Stimulated activated memory B cell treated with anti-CD40 and anti-IgM and Interleukin-4, amounts not matched to agents 10 μg/mL and 1 μg/mL and 100 μg/mL, for 72 hours (primary cell): Measurements from ENCODE around the gene COG5.

Experiments
- ATAC-seq: fragments of 150-1000 bp; cut with Tn5 transposase; 2 replicates; pipeline ENCODE4 v1.10.0; 2021
- H3K27ac Mint-ChIP-seq: one replicate; pipeline ENCODE4 v1.8.0; 2022; ENCODE audit warnings: mild to moderate bottlenecking, mixed read lengths
- H3K27me3 Mint-ChIP-seq: one replicate; pipeline ENCODE4 v1.8.0; 2022; ENCODE audit warnings: mixed read lengths
- H3K36me3 Mint-ChIP-seq: one replicate; pipeline ENCODE4 v1.8.0; 2022; ENCODE audit warnings: mixed read lengths
- H3K4me1 Mint-ChIP-seq: one replicate; pipeline ENCODE4 v1.8.0; 2022; ENCODE audit warnings: mixed read lengths
- H3K4me3 Mint-ChIP-seq: one replicate; pipeline ENCODE4 v1.8.0; 2022; ENCODE audit warnings: mild to moderate bottlenecking, moderate library complexity, mixed read lengths
- H3K9me3 Mint-ChIP-seq: one replicate; pipeline ENCODE4 v1.8.0; 2022; ENCODE audit warnings: mixed read lengths

COG5 gene

GRCh38 chr7:107427462-107427861 lies 136.3 kb downstream of the COG5 start:
- Mint-ChIP-seq H3K4me3 (no peak overlapping the region), H3K27me3 (no peaks in the 10 kb centered on the region), H3K36me3 (peaks cover 39% of the 10 kb centered on the region), H3K9me3 (peaks cover 2% of the 10 kb centered on the region), H3K27ac (no peak overlapping the region), H3K4me1 (peaks cover 12% of the 10 kb centered on the region)
- ATAC-seq = no peak

GRCh38 chr7:107414198-107414597 lies 149.5 kb downstream of the COG5 start:
- H3K9me3 Mint-ChIP-seq = no peaks in the 10 kb centered on the region
- H3K27me3 Mint-ChIP-seq = no peaks in the 10 kb centered on the region
- H3K4me3 Mint-ChIP-seq = no peak overlapping the region
- H3K4me1 Mint-ChIP-seq = peaks cover 7% of the 10 kb centered on the region
- H3K36me3 Mint-ChIP-seq = peaks cover 18% of the 10 kb centered on the region
- no peak overlapping the region for H3K27ac Mint-ChIP-seq
- ATAC-seq = no peak

- H3K9me3 Mint-ChIP-seq = no peaks in the 10 kb centered on the region
- H3K4me3 Mint-ChIP-seq = no peak overlapping the region
- ATAC-seq = no peak
- H3K27me3 Mint-ChIP-seq = no peaks in the 10 kb centered on the region
- no peak overlapping the region for H3K27ac Mint-ChIP-seq
- peaks cover 46% of the 10 kb centered on the region for H3K36me3 Mint-ChIP-seq
- peaks cover 21% of the 10 kb centered on the region for H3K4me1 Mint-ChIP-seq
These were observed 155.4 kb downstream of the COG5 start for GRCh38 chr7:107408349-107408748.

- Mint-ChIP-seq H3K36me3 (peaks cover 56% of the 10 kb centered on the region), H3K4me3 (no peak overlapping the region), H3K27ac (no peak overlapping the region), H3K9me3 (no peaks in the 10 kb centered on the region), H3K27me3 (no peaks in the 10 kb centered on the region), H3K4me1 (peaks cover 21% of the 10 kb centered on the region)
- ATAC-seq = no peak
These were observed 158.2 kb downstream of the COG5 start for GRCh38 chr7:107405559-107405958.

- ATAC-seq = no peak
- peaks cover 21% of the 10 kb centered on the region for H3K4me1 Mint-ChIP-seq
- no peaks in the 10 kb centered on the region for H3K9me3 Mint-ChIP-seq
- no peak overlapping the region for H3K27ac Mint-ChIP-seq
- no peaks in the 10 kb centered on the region for H3K27me3 Mint-ChIP-seq
- no peak overlapping the region for H3K4me3 Mint-ChIP-seq
- peaks cover 53% of the 10 kb centered on the region for H3K36me3 Mint-ChIP-seq
These were observed 158.8 kb downstream of the COG5 start for GRCh38 chr7:107404740-107405537.

- peaks cover 30% of the 10 kb centered on the region for H3K36me3 Mint-ChIP-seq
- H3K27ac Mint-ChIP-seq = no peak overlapping the region
- H3K4me3 Mint-ChIP-seq = no peak overlapping the region
- no peaks in the 10 kb centered on the region for H3K4me1 Mint-ChIP-seq
- ATAC-seq = no peak
- H3K9me3 Mint-ChIP-seq = no peaks in the 10 kb centered on the region
- H3K27me3 Mint-ChIP-seq = no peaks in the 10 kb centered on the region
These were observed 165.6 kb downstream of the COG5 start for GRCh38 chr7:107398161-107398560.

- no peak overlapping the region for H3K4me3 Mint-ChIP-seq
- no peaks in the 10 kb centered on the region for H3K4me1 Mint-ChIP-seq
- H3K36me3 Mint-ChIP-seq = peaks cover 23% of the 10 kb centered on the region
- ATAC-seq = no peak
- no peak overlapping the region for H3K27ac Mint-ChIP-seq
- H3K27me3 Mint-ChIP-seq = no peaks in the 10 kb centered on the region
- H3K9me3 Mint-ChIP-seq = no peaks in the 10 kb centered on the region
These were observed 166.7 kb downstream of the COG5 start for GRCh38 chr7:107396990-107397389.

GRCh38 chr7:107396081-107396480 lies 167.6 kb downstream of the COG5 start:
- no peak overlapping the region for H3K4me3 Mint-ChIP-seq
- H3K9me3 Mint-ChIP-seq = no peaks in the 10 kb centered on the region
- peaks cover 24% of the 10 kb centered on the region for H3K36me3 Mint-ChIP-seq
- ATAC-seq = no peak
- H3K27me3 Mint-ChIP-seq = no peaks in the 10 kb centered on the region
- no peaks in the 10 kb centered on the region for H3K4me1 Mint-ChIP-seq
- no peak overlapping the region for H3K27ac Mint-ChIP-seq

- no peaks in the 10 kb centered on the region for H3K4me1 Mint-ChIP-seq
- H3K9me3 Mint-ChIP-seq = no peaks in the 10 kb centered on the region
- H3K27ac Mint-ChIP-seq = no peak overlapping the region
- H3K36me3 Mint-ChIP-seq = peaks cover 21% of the 10 kb centered on the region
- H3K27me3 Mint-ChIP-seq = no peaks in the 10 kb centered on the region
- H3K4me3 Mint-ChIP-seq = no peak overlapping the region
- no peak for ATAC-seq
These were observed 168.9 kb downstream of the COG5 start for GRCh38 chr7:107394831-107395230.

- Mint-ChIP-seq H3K4me3 (no peak overlapping the region), H3K4me1 (no peaks in the 10 kb centered on the region), H3K27me3 (no peaks in the 10 kb centered on the region), H3K9me3 (no peaks in the 10 kb centered on the region), H3K36me3 (peaks cover 16% of the 10 kb centered on the region), H3K27ac (no peak overlapping the region)
- ATAC-seq = no peak
These were observed 169.4 kb downstream of the COG5 start for GRCh38 chr7:107394276-107394675.

GRCh38 chr7:107392830-107393229 lies 170.9 kb downstream of the COG5 start:
- Mint-ChIP-seq H3K4me3 (no peak overlapping the region), H3K27ac (no peak overlapping the region), H3K36me3 (peaks cover 14% of the 10 kb centered on the region), H3K9me3 (no peaks in the 10 kb centered on the region), H3K4me1 (peaks cover 4% of the 10 kb centered on the region), H3K27me3 (no peaks in the 10 kb centered on the region)
- no peak for ATAC-seq

- H3K4me3 Mint-ChIP-seq = no peak overlapping the region
- no peaks in the 10 kb centered on the region for H3K27me3 Mint-ChIP-seq
- peaks cover 8% of the 10 kb centered on the region for H3K36me3 Mint-ChIP-seq
- no peak for ATAC-seq
- peaks cover 15% of the 10 kb centered on the region for H3K4me1 Mint-ChIP-seq
- H3K27ac Mint-ChIP-seq = no peak overlapping the region
- no peaks in the 10 kb centered on the region for H3K9me3 Mint-ChIP-seq
These were observed 172.8 kb downstream of the COG5 start for GRCh38 chr7:107390916-107391315.

- H3K4me3 Mint-ChIP-seq = no peak overlapping the region
- no peak overlapping the region for H3K27ac Mint-ChIP-seq
- H3K36me3 Mint-ChIP-seq = peaks cover 15% of the 10 kb centered on the region
- ATAC-seq = no peak
- no peaks in the 10 kb centered on the region for H3K27me3 Mint-ChIP-seq
- H3K4me1 Mint-ChIP-seq = peaks cover 15% of the 10 kb centered on the region
- H3K9me3 Mint-ChIP-seq = no peaks in the 10 kb centered on the region
These were observed 175.1 kb downstream of the COG5 start for GRCh38 chr7:107388604-107389003.

GRCh38 chr7:107387573-107388219 lies 176.0 kb downstream of the COG5 start:
- H3K27me3 Mint-ChIP-seq = no peaks in the 10 kb centered on the region
- no peak for ATAC-seq
- no peaks in the 10 kb centered on the region for H3K9me3 Mint-ChIP-seq
- no peak overlapping the region for H3K4me3 Mint-ChIP-seq
- H3K27ac Mint-ChIP-seq = no peak overlapping the region
- peaks cover 15% of the 10 kb centered on the region for H3K4me1 Mint-ChIP-seq
- peaks cover 15% of the 10 kb centered on the region for H3K36me3 Mint-ChIP-seq

- Mint-ChIP-seq H3K9me3 (no peaks in the 10 kb centered on the region), H3K36me3 (peaks cover 15% of the 10 kb centered on the region), H3K4me1 (peaks cover 15% of the 10 kb centered on the region), H3K4me3 (no peak overlapping the region), H3K27ac (no peak overlapping the region), H3K27me3 (no peaks in the 10 kb centered on the region)
- ATAC-seq = no peak
These were observed 176.6 kb downstream of the COG5 start for GRCh38 chr7:107387128-107387527.

GRCh38 chr7:107386548-107387102 lies 177.1 kb downstream of the COG5 start:
- ATAC-seq = no peak
- Mint-ChIP-seq H3K36me3 (peaks cover 14% of the 10 kb centered on the region), H3K27ac (no peak overlapping the region), H3K27me3 (no peaks in the 10 kb centered on the region), H3K9me3 (no peaks in the 10 kb centered on the region), H3K4me3 (no peak overlapping the region), H3K4me1 (peaks cover 15% of the 10 kb centered on the region)
